ENCODE data around the gene USP9Y.

DNA sequence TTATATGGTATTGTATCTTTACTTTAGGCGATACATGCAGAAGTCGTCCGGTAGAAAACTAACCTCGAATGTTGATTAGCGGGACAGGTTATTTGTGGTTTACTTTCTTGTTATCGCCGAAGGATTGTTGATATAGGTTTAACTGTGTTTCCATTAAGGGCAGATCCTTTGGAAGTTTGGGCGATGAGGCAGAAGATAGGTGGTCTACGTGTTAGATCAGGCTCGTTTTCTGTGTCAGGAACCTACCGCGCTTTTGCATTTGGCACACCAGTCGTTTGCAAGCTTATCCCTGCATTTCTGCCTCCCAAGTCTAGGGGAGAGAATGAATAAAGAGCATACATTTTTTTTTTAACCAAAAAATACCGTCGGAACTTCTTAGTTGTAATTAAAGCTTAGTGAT lies 204.9 kb downstream of the USP9Y start:
- TF ChIP-seq, protein P1, sequence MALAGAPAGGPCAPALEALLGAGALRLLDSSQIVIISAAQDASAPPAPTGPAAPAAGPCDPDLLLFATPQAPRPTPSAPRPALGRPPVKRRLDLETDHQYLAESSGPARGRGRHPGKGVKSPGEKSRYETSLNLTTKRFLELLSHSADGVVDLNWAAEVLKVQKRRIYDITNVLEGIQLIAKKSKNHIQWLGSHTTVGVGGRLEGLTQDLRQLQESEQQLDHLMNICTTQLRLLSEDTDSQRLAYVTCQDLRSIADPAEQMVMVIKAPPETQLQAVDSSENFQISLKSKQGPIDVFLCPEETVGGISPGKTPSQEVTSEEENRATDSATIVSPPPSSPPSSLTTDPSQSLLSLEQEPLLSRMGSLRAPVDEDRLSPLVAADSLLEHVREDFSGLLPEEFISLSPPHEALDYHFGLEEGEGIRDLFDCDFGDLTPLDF (CRISPR knock-in tag; IDR thresholded peaks at IDR 0.05) = no peak
- TF ChIP-seq USF1 (CRISPR knock-in tag; IDR thresholded peaks at IDR 0.05) (no peak), CTCF (IDR thresholded peaks at IDR 0.05) (no peak), SMAD3 (CRISPR knock-in tag; IDR thresholded peaks at IDR 0.05; ENCODE audit: borderline replicate concordance) (no peak), TEAD4 (CRISPR knock-in tag; IDR thresholded peaks at IDR 0.05) (no peak), RORB (CRISPR knock-in tag; IDR thresholded peaks at IDR 0.05) (no peak), ZNF138 (CRISPR knock-in tag; conservative IDR thresholded peaks at IDR 0.05) (no peak)
